ENCODE data around the gene RTP2.

RTP2 gene

DNA sequence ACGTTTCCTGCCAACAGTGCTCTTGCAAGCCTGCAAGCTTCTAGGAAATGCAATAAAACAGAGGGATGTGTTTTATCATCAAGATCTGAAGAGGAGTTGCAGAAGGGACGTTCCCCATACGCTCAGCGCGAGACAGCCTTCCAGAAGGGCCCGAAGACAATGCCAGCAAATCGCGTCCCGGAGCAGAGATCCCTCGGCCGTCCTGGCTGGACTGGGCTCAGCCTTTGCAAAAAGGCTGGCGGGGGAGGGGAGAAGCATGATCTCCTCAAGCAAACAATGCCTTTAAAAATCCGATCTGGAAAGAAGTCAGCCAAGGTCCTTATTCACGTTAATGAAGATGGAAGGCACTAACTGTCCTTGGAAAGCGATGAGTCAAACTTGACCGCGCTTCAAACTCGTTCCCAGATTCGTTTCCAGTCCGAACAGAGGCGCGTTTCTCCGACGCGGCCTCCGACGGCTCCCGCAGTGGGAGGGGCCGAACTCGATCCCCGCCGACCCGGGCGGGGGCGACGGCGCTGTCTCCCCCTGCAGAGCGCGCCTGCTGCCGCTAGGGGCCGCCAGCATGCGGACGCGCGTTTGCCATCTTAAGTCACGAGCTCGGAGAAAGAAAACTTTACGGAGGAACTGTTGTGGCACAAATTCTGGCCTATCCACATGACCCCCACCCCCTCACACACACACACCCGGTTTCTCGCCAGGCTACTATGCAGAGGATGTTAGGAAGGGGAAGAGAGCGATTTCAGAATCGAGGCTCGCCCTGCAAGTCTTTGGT is 37.4 kb upstream of the RTP2 start:
- in situ Hi-C loops (cut with HindIII; ENCODE audit: low sequenced_read_pairs): loop anchor here (5.0 to 25.0 kb wide), 5 partner anchors 175 to 1213 kb away; no protein-coding TSS in a partner anchor

DNA sequence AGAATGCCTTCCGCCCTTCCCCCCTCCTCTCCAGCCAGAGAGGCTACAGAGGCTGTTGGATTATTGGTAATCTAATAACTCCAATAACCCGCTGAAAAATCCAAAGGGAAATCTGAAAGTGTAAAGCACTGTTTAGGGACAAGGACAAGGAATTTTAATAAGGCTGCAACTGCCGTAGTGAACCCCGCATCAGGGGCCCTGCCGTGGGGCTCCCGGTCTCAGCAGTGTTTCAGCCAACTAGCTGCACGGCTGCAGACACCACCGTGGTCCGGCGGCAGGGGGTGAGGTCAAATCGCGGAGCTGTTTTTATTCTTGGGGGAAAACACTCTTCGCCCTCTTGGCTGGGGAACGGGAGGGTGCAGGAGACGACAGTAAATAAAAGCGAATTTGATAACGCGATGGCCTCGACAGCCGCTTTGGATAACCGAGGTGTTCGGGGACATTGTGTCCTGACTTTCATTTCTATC is 36.8 kb upstream of the RTP2 start:
- in situ Hi-C loops (cut with HindIII; ENCODE audit: low sequenced_read_pairs): loop anchor here (25.0 kb wide), 2 partner anchors 298 to 673 kb away; no protein-coding TSS in a partner anchor

DNA sequence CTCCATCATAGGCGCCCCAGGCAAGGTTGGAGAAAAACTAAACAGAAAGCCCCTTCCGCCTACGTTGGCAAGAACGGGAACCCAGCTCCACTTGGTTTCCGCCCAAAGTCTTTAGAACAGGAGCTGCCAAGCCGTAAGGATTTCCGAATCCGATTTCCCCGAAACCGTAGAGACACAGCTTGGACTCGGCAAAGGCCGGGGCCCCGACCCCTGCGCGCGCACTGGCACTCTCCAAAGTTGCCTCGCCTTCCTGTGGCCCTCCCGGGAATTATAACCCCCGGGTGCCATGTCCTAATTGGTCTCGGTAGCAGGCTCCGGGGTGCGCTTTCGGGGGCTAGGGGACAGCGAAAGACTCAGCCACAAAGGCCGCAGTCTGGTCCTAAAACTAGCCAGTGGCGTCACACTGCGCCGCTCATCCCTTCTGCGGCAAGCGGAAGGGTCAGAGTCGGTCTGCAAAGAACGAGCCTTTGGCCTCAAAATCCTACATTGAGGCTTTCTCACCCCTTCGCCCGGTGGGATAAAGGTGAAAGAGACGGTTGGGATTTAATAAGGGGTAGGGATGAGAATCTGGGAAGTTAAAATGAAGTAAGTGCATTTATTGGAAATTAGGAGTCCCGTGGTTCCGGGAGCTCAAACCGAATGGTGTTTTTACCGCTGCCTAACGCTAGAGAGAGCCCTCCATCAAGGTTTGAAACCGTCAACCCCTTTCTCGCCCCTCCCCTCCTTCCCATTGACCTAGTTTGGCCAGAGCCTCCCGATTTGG is 36.2 kb upstream of the RTP2 start:
- in situ Hi-C loops (cut with HindIII; ENCODE audit: low sequenced_read_pairs): loop anchor here (25.0 kb wide), 2 partner anchors 299 to 674 kb away; no protein-coding TSS in a partner anchor

DNA sequence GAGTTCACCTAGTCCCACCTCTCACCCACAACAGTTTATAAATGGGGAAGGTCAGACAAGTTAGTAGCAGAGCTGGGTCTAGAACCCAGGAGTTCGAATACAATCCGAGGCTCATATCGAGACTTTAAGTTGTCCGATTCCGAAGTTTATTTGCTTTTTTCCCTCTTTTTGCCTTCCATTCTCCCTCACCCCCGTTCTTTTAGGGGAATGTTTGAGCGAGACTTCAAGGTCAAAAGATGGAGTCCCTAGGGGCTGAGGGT is 35.6 kb upstream of the RTP2 start:
- in situ Hi-C loops (cut with HindIII; ENCODE audit: low sequenced_read_pairs): loop anchor here (25.0 kb wide), 2 partner anchors 299 to 674 kb away; no protein-coding TSS in a partner anchor

DNA sequence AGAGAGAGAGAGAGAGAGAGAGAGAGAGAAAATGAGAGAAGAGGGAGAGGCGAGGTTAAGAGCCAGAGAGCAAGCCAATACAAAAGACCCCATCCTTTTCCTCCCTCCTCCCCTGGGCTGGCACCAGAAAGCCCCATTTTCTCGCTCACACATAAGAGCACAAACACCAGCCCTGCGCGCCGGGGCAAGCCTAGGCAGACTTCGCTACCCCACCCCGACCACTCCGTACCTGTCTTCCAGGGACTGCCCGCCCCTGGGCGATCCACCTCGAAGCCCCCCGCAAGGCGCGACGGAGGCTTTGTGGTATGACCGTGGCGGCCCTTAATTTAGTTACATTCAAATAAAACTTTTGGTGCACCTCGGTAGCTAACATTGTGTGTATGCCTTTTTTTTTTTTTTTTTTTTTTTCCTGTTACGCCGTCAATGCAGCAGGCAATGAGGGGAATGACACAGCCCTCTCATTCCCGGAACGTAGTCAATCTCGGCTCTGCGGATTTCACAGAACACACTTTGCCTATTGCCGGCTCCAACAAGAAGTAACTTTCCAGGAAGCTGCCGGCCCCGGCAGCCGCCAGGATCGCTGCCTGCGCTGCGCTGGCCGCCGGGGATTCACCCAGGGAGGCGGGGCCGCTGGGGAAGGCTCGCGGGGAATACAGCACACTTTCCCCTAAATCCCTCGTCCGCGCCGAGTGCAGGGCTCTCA is 35.2 kb upstream of the RTP2 start:
- in situ Hi-C loops (cut with HindIII; ENCODE audit: low sequenced_read_pairs): loop anchor here (25.0 kb wide), 2 partner anchors 300 to 675 kb away; no protein-coding TSS in a partner anchor

DNA sequence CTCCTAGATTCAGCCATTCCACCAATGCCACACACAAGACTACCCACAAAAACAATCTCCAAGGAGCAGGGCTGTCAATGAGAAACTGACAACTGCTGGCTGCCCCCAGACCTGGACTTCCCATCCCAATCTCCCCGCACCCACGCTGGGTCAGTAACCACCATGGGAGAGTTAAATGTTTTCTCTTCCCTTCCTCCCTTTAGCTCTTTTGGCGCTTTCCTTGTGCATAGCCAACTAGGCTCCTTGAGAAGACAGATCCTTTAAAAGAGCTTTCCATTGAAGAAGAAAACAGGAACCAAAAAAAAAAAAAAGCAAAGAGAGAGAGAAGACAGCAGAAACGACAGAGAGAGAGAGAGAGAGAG is 34.6 kb upstream of the RTP2 start:
- in situ Hi-C loops (cut with HindIII; ENCODE audit: low sequenced_read_pairs): loop anchor here (25.0 kb wide), 2 partner anchors 300 to 675 kb away; no protein-coding TSS in a partner anchor

DNA sequence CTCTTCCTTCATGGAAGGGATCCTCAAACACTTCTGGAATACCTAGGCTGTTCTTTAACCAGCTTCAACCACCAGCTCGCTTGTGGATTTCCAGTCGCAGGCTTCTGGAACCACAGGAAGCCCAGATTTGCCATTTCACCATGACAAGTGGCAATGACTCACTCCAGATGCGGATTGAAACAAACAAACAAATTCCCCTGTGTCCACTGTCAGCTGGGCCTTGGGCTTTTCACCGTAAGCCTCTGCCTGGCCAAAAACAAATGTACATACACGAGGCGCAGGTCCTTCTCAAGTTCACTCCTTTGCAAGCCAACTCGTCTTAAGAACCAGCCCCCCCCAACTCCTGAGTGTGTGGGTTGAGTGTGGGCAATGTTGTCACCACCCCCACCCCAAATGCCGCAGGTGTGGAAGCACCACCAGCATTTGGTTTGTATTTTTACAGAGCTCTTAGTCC is 34.1 kb upstream of the RTP2 start:
- in situ Hi-C loops (cut with HindIII; ENCODE audit: low sequenced_read_pairs): loop anchor here (25.0 kb wide), 2 partner anchors 301 to 676 kb away; no protein-coding TSS in a partner anchor

DNA sequence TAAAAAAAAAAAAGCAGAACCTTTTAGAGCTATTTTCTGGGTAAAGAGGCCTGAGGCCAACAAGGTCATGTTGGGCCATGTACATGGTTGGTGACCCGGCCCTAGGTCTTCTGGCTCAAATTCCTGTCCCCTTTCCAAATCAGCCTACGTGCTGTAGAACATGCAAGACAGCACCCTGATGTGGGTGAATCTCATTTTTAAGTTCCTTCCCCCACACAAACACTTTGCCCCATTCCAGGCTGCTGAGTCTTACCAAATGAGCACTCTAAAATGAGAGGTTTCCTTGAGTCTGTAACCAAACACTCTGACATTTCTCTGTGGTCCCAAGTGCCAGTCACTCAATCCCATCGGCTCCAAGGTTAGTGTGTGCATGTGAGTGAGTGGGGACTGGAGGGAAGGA is 33.5 kb upstream of the RTP2 start:
- in situ Hi-C loops (cut with HindIII; ENCODE audit: low sequenced_read_pairs): loop anchor here (25.0 kb wide), 2 partner anchors 301 to 676 kb away; no protein-coding TSS in a partner anchor

DNA sequence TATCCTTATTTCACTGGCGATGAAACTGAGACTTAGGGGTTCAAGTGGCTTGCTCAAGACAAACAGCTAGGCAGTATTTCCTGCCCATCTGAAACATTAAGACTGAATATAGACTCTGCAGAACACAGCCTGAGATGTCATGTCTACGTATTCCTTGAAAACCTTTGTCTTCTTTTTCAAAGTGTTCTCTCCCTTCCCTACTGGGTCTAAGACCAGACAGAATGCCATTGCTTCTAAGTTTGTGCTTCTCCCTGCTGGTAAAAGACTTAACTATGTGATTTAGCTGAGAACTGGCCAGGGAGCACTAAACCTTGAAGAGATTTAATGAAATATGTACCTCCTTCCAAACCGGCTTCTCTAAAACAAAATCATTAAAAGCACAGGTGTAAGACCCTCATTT is 33.0 kb upstream of the RTP2 start:
- in situ Hi-C loops (cut with HindIII; ENCODE audit: low sequenced_read_pairs): loop anchor here (25.0 kb wide), 2 partner anchors 302 to 677 kb away; no protein-coding TSS in a partner anchor

DNA sequence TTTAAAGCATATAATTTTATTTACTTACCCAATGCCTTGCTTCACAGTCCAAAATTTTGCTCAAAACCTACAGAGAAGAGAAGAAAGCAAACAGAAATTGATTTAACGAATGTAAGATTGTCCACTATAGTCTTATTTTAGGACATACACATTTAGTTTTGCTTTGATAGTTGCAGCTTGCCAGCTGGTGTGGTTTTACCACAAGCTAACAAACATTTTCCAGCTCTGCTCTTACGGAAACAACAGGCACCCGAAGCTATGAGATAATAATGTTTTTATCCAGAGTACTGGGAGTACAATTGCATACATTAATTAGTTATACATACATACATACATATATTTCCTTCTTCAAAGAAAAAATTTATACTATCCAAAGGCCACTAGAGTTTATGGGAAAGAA is 32.5 kb upstream of the RTP2 start:
- in situ Hi-C loops (cut with HindIII; ENCODE audit: low sequenced_read_pairs): loop anchor here (25.0 kb wide), 2 partner anchors 302 to 677 kb away; no protein-coding TSS in a partner anchor

DNA sequence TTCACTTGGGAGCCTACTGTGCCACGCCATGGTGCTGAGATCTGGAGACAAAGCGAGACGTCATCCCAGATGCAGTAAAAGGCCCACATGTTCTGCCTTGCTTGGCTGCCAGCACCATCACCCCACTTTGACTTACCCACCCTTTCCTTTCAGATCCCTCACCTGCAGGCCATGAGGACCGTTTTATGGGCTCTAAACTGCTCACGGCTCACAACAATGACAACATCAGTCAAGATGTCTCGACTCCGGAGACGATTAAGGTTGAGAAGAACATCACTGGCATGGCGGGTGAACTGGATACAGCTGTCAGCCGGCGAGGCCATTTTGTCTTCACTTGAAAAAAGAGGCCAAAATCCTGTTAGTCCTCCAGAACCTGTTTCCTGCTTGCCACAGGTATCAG is 31.0 kb upstream of the RTP2 start:
- in situ Hi-C loops (cut with HindIII; ENCODE audit: low sequenced_read_pairs): loop anchor here (25.0 kb wide), 2 partner anchors 304 to 679 kb away; no protein-coding TSS in a partner anchor

DNA sequence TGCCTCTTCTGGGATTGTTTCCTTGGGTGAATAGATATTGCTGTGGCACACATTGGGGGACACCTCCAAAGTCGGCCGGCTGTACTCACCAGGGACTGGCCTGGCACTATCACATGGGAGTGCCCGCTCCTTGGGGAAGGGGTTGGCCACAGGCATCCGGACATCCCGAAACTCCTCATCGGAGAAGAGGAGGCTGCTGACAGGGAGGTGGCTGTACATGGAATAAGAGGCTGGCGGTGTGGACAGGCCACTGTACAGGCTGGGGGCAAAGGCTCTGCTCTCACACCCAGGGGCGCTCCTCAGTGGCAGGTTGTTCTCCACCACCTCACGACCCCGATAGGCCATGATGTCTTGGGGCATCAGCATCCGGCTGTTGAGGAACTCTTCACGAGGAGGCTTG is 27.2 kb upstream of the RTP2 start:
- in situ Hi-C loops (cut with HindIII; ENCODE audit: low sequenced_read_pairs): loop anchor here (25.0 kb wide), 2 partner anchors 308 to 683 kb away; no protein-coding TSS in a partner anchor

DNA sequence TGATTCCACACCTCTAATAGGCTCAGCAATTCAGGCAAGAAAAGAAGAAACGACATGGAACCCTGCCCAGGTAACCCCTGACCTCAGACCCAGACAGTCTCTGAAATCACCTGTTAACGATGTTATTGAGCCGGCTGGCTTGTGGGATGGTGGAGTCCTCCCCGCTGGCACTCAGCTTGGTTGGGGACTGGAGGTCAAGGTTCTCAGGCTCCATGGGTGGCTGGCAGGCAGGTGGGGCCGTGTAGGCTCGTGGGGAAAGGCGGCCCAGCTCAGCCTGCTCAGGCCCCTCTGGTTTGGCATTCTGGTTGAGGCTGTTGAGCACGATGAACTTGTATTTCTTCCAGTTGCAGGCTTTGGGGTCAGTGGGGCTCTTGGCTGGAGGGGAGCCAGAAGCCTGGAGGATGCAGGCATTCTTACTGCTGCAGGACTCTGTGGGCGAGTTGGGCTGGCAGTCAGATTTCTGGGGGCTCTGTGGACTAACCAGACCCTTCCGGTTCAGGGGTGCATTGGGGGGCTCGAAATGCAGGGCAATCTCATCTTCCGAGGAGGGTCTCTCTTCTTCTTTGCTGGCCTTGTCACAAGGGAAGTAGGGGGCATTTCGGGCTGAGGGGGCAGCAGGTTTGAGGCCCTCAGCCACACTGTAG is 26.7 kb upstream of the RTP2 start:
- in situ Hi-C loops (cut with HindIII; ENCODE audit: low sequenced_read_pairs): loop anchor here (25.0 kb wide), 2 partner anchors 308 to 683 kb away; no protein-coding TSS in a partner anchor

DNA sequence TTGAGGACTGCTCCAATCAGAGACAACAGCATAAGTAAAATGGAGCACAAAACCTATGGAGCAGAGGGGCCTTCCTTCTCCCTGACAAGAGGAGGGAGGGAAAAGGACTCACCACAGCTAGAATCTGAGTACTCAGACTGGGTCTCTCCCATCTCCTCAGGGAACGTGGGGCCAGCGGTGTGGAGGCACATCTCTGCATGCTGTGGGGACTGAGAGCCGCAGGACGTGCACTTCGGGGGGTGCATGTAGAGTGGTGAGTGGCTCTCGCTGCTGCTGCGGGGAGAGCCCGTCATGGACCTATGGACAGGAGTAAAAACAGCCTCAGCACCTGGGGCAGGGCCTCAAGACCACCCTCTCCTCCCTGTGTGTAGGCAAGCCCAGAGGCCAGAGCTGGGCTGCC is 25.9 kb upstream of the RTP2 start:
- in situ Hi-C loops (cut with HindIII; ENCODE audit: low sequenced_read_pairs): loop anchor here (25.0 kb wide), 2 partner anchors 309 to 684 kb away; no protein-coding TSS in a partner anchor

DNA sequence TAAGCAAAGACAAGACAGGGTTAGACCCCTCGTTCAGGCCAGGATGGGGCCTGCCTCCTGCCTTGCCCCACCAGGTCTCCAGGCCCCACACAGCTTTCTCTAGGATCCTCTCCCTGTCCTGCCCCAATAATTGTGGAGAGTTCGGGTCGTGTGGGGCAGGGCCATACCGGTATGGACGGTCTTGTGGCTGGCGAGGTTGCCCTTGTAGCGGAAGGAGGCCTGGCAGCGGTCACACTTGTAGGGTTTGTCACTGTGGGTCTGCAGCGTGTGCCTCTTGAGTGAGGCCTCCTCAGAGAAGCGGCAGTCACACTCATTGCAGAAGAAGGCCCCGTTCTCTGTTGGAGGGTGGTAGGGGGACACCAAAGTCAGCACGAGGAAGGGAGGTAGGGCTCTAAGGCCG is 24.2 kb upstream of the RTP2 start:
- in situ Hi-C loops (cut with HindIII; ENCODE audit: low sequenced_read_pairs): loop anchor here (25.0 kb wide), 2 partner anchors 311 to 686 kb away; no protein-coding TSS in a partner anchor

DNA sequence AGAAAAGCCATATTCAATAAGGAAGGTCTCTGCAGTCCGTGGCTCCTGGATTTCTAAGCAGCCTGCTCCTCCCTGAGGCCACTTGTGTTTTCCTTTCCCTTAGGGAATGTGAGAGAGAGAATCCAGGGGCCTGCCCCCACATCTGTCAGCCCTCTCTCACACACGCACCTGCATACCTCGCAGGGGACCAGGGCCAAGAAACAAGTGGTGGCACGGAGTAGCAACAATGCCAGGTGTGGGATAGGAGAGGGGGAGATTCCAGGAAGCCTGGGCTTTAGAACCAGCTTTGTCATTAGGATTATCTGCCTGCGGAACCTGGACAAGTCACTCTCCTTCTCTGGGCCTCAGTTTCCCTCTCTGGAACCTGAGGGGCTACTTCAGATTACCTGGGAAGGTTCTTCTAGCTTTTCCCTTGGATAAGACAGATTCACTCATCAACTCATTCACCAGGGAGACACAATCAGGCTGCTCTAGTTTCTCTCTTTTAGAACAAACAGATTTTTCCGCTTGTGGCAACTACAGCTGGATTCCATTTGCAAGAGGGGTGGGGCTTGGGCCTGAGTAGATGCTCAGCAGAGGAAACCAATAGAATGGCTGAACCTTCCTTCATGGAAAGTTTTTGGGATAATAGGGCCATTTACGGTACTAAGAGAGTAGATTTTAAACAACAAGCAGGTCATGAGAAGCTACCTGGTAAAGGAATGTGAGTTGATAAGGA is 23.5 kb upstream of the RTP2 start:
- in situ Hi-C loops (cut with HindIII; ENCODE audit: low sequenced_read_pairs): loop anchor here (25.0 kb wide), 2 partner anchors 311 to 686 kb away; no protein-coding TSS in a partner anchor

DNA sequence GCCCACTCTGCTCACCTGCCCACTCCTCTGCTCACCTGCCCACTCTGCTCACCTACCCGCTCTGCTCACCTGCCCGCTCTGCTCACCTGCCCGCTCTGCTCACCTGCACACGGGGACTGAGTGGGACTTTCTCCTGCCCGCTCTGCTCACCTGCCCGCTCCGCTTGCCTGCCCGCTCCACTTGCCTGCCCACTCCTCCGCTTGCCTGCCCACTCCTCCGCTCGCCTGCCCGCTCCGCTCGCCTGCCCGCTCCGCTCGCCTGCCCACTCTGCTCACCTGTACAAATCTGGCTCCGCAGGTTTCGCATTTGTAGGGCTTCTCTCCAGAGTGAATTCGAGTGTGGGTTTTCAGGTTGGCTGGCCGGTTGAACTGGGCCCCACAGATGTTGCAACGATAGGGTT is 22.9 kb upstream of the RTP2 start:
- in situ Hi-C loops (cut with HindIII; ENCODE audit: low sequenced_read_pairs): loop anchor here (25.0 kb wide), 2 partner anchors 312 to 687 kb away; no protein-coding TSS in a partner anchor

DNA sequence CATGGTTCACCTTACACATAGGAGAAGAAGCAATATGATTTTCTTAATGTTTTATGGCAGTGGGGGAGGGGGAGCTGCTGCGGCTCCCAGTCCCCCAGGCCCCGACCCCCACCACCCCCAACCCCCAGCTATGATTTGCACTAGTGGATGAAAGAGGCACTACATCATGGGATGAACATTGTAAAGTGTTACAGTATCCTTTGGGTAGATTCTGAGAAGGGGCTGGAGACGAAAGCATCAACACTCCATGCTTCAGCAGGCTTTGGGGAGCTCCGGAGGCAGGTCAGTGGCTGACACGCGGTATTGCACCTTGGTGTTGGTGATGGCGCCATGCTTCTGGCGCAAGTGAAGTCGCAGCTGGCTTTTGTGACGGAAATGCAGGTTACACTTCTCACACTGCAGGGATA is 19.9 kb upstream of the RTP2 start:
- in situ Hi-C loops (cut with HindIII; ENCODE audit: low sequenced_read_pairs): no loop called here

DNA sequence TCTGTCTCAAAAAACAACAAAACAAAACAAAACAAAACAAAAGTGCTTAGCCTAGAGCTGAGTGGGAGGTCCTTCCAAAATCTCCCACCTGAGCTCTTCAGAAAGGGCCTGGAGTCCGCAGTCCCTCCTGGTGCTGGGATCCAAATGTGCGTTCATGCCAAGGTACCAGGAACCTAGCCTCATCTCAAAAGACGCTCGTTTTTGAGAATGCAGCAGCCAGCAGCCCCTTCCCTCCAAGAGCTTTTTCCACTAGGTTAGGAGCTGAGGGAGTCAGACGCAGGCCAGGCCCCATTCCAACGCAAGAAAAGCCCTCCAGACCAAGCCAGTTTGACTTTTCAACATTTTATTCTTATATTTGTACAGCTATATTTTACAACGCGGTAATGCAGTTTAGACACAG is 18.7 kb upstream of the RTP2 start:
- in situ Hi-C loops (cut with HindIII; ENCODE audit: low sequenced_read_pairs): no loop called here
